ENCODE data around the gene PRKCB.

DNA sequence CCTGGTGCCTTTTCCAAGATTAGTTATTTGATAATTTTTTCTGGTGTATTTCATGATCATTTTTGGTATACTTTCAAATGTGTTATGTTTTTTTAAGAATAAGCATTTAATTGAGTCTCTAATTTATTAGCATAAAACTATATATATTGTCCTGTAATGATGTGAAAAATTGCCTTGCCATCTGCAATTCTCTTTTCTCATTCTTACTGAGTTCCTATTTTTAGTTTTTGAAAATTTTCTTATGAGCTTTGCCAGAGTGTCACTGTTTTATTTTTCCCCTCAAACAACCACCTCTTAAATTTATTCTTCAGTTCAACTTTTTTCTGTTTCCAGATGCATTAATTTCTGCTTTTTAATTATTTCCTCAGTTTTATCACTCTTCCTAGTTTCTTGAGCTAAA lies 59.3 kb downstream of the PRKCB start:
- no peak for TF ChIP-seq CTCF (IDR thresholded peaks at IDR 0.05)
- TF ChIP-seq HOXA7 (CRISPR knock-in tag; IDR thresholded peaks at IDR 0.05): no peak
- TF ChIP-seq KDM1A (IDR thresholded peaks at IDR 0.05; ENCODE audit: low read depth): no peak
- TF ChIP-seq, protein P1, sequence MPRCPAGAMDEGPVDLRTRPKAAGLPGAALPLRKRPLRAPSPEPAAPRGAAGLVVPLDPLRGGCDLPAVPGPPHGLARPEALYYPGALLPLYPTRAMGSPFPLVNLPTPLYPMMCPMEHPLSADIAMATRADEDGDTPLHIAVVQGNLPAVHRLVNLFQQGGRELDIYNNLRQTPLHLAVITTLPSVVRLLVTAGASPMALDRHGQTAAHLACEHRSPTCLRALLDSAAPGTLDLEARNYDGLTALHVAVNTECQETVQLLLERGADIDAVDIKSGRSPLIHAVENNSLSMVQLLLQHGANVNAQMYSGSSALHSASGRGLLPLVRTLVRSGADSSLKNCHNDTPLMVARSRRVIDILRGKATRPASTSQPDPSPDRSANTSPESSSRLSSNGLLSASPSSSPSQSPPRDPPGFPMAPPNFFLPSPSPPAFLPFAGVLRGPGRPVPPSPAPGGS (IDR thresholded peaks at IDR 0.05): no peak

Data from A549 (cell line).